ENCODE data around the gene ANXA7. TPM values are rescaled to one million over a fixed set of nuclear protein-coding genes. Genes with fewer than 3 reads are reported as not detected.

The ANXA7 gene
- polyA plus RNA-seq, 3 donors: 84.6 to 199 (median 173) TPM

DNA sequence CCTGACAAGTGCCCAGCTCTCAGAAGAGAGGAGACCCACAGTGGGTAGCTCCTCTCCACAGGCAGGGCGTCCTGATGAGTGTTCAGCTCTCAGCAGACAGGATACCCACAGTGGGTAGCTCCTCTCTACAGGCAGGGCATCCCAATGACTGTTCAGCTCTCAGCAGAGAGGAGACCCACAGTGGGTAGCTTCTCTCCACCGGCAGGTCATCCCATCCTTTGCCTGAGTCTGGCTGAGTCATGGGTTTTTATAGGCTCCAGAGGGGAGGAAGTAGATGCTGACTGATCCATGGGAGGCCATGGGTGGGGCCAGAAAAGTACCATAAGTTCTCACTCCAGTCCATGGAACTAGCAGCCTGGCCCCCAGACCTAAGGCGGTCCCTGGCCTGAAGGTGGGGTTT lies 73.7 kb downstream of the ANXA7 start:
- peaks cover 0 to 16% of the 10 kb centered on the region in 2 donors for H3K9me3 ChIP-seq (replicated peaks in 1 of 2; ENCODE audit: control insufficient read depth in 1 of 2, insufficient read depth in 1 of 2, low read length in 2 of 2)
- Mint-ChIP-seq H3K4me3 (no peak overlapping the region), H3K27ac (no peak overlapping the region), H3K9me3 (peaks cover 3 to 12% (median 9%) of the 10 kb centered on the region in 7 donors), H3K36me3 (peaks cover 0 to 2% of the 10 kb centered on the region in 2 donors), H3K27me3 (ENCODE audit: low read depth in 3 of 3) (peaks cover 0 to 3% (median 1%) of the 10 kb centered on the region in 3 donors), H3K4me1 (no peaks in the 10 kb centered on the region)
- 92% methylated on average over 3 of the region's 3 CpGs for WGBS (ENCODE audit: insufficient coverage)
- no peak for DNase-seq
- H3K4me2 ChIP-seq (replicated peaks; ENCODE audit: extremely low read depth, low read length, poor library complexity, severe bottlenecking): no peak overlapping the region
- H3K27me3 ChIP-seq (ENCODE audit: control insufficient read depth in 2 of 2, insufficient read depth in 2 of 2, low read length in 2 of 2): no peaks in the 10 kb centered on the region
- H3K79me2 ChIP-seq (ENCODE audit: insufficient read depth, low read length): no peaks in the 10 kb centered on the region
- H4K20me1 ChIP-seq (ENCODE audit: insufficient read depth, low read length): no peaks in the 10 kb centered on the region
- H3K27ac ChIP-seq (ENCODE audit: low read depth in 1 of 2, low read length in 2 of 2): no peak overlapping the region
- H2AFZ ChIP-seq (ENCODE audit: insufficient read depth, low read depth, low read length, poor library complexity, severe bottlenecking): no peak overlapping the region
- H3K9ac ChIP-seq (ENCODE audit: insufficient read depth, low read length, poor library complexity, severe bottlenecking): no peak overlapping the region
- H3K4me1 ChIP-seq (ENCODE audit: control insufficient read depth in 1 of 2, insufficient read depth in 2 of 2, low read length in 2 of 2): no peaks in the 10 kb centered on the region
- intact Hi-C loops (cut with micrococcal nuclease): no loop called here
- H3K36me3 ChIP-seq (replicated peaks in 1 of 2; ENCODE audit: control insufficient read depth in 1 of 2, insufficient read depth in 2 of 2, low read length in 2 of 2): no peaks in the 10 kb centered on the region
- TF ChIP-seq, protein P1, sequence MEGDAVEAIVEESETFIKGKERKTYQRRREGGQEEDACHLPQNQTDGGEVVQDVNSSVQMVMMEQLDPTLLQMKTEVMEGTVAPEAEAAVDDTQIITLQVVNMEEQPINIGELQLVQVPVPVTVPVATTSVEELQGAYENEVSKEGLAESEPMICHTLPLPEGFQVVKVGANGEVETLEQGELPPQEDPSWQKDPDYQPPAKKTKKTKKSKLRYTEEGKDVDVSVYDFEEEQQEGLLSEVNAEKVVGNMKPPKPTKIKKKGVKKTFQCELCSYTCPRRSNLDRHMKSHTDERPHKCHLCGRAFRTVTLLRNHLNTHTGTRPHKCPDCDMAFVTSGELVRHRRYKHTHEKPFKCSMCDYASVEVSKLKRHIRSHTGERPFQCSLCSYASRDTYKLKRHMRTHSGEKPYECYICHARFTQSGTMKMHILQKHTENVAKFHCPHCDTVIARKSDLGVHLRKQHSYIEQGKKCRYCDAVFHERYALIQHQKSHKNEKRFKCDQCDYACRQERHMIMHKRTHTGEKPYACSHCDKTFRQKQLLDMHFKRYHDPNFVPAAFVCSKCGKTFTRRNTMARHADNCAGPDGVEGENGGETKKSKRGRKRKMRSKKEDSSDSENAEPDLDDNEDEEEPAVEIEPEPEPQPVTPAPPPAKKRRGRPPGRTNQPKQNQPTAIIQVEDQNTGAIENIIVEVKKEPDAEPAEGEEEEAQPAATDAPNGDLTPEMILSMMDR (IDR thresholded peaks at IDR 0.05): no peak
- no peak overlapping the region for H3K4me3 ChIP-seq (replicated peaks in 1 of 3; ENCODE audit: low read depth in 2 of 3, low read length in 3 of 3)

DNA sequence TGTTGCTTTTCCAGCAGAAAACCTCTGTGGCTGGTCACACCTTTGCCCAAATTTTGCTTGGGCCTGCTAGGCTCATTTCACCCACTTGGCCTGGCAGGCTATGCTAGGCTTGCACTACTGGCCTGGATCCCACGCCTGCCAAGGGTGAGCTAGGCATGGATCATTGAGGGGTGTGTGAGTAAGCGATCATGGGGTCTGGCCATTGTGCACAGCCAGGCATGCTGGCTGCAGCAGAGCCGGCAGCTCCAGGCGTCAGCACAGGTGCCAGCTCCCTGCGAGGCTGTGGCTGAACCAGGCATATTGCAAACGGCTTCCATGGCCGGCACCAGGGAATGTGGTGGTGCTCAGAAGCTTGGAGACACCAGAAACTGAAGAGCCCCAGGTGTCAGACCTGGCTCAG lies 74.4 kb downstream of the ANXA7 start:
- Histone ChIP-seq H3K4me3 (replicated peaks in 1 of 3; ENCODE audit: low read depth in 2 of 3, low read length in 3 of 3) (no peak overlapping the region), H3K9ac (ENCODE audit: insufficient read depth, low read length, poor library complexity, severe bottlenecking) (no peak overlapping the region), H3K36me3 (replicated peaks in 1 of 2; ENCODE audit: control insufficient read depth in 1 of 2, insufficient read depth in 2 of 2, low read length in 2 of 2) (no peaks in the 10 kb centered on the region), H3K9me3 (replicated peaks in 1 of 2; ENCODE audit: control insufficient read depth in 1 of 2, insufficient read depth in 1 of 2, low read length in 2 of 2) (peaks cover 0 to 16% of the 10 kb centered on the region in 2 donors), H4K20me1 (ENCODE audit: insufficient read depth, low read length) (no peaks in the 10 kb centered on the region), H2AFZ (ENCODE audit: insufficient read depth, low read depth, low read length, poor library complexity, severe bottlenecking) (no peak overlapping the region), H3K4me2 (replicated peaks; ENCODE audit: extremely low read depth, low read length, poor library complexity, severe bottlenecking) (no peak overlapping the region), H3K27ac (ENCODE audit: low read depth in 1 of 2, low read length in 2 of 2) (no peak overlapping the region), H3K27me3 (ENCODE audit: control insufficient read depth in 2 of 2, insufficient read depth in 2 of 2, low read length in 2 of 2) (no peaks in the 10 kb centered on the region), H3K79me2 (ENCODE audit: insufficient read depth, low read length) (no peaks in the 10 kb centered on the region), H3K4me1 (ENCODE audit: control insufficient read depth in 1 of 2, insufficient read depth in 2 of 2, low read length in 2 of 2) (no peaks in the 10 kb centered on the region)
- DNase-seq: no peak
- Mint-ChIP-seq H3K27ac (no peak overlapping the region), H3K4me1 (no peaks in the 10 kb centered on the region), H3K27me3 (ENCODE audit: low read depth in 3 of 3) (peaks cover 0 to 3% (median 1%) of the 10 kb centered on the region in 3 donors), H3K4me3 (no peak overlapping the region), H3K9me3 (peaks cover 3 to 12% (median 9%) of the 10 kb centered on the region in 7 donors), H3K36me3 (peaks cover 0 to 2% of the 10 kb centered on the region in 2 donors)
- WGBS (ENCODE audit: insufficient coverage): 96% methylated on average over 7 of the region's 7 CpGs
- intact Hi-C loops (cut with micrococcal nuclease): no loop called here
- TF ChIP-seq, protein P1 (IDR thresholded peaks at IDR 0.05): no peak

Measured in CD14-positive monocyte (primary cell).